ENCODE measurements around the gene CSF3R.

CSF3R gene

GRCh38 chr1:36455386-36455785, 27.3 kb downstream of the CSF3R start:
- no peak for DNase-seq

- DNase-seq: no peak
Observed at GRCh38 chr1:36453600-36454388, 28.9 kb downstream of the CSF3R start.

- DNase-seq: no peak
Observed at GRCh38 chr1:36453051-36453450, 29.7 kb downstream of the CSF3R start.

GRCh38 chr1:36450919-36451305, 31.8 kb downstream of the CSF3R start:
- DNase-seq: no peak

GRCh38 chr1:36450270-36450918, 32.3 kb downstream of the CSF3R start, which contains the start of gene OSCP1:
Gene OSCP1, minus strand, starts transcription at chr1:36450451. Its CDS starts 82 bp downstream, at chr1:36450369.
- peak; percentile 75 to 76 for DNase-seq

GRCh38 chr1:36448530-36449056, 34.1 kb downstream of the CSF3R start:
- DNase-seq: no peak

- DNase-seq: no peak
Observed at GRCh38 chr1:36447450-36447849, 35.3 kb downstream of the CSF3R start.

GRCh38 chr1:36446746-36447145, 36.0 kb downstream of the CSF3R start:
- no peak for DNase-seq

GRCh38 chr1:36446271-36446670, 36.4 kb downstream of the CSF3R start:
- no peak for DNase-seq

GRCh38 chr1:36443297-36443696, 39.4 kb downstream of the CSF3R start:
- no peak for DNase-seq

- no peak for DNase-seq
Observed at GRCh38 chr1:36442337-36442736, 40.4 kb downstream of the CSF3R start.

- no peak for DNase-seq
Observed at GRCh38 chr1:36440646-36441045, 42.1 kb downstream of the CSF3R start.

- DNase-seq: no peak
Observed at GRCh38 chr1:36440044-36440443, 42.7 kb downstream of the CSF3R start.

GRCh38 chr1:36438715-36439114, 44.0 kb downstream of the CSF3R start:
- DNase-seq: no peak

GRCh38 chr1:36436821-36437220, 45.9 kb downstream of the CSF3R start:
- no peak for DNase-seq

- no peak for DNase-seq
Observed at GRCh38 chr1:36433102-36433501, 49.6 kb downstream of the CSF3R start.

GRCh38 chr1:36432616-36433015, 50.1 kb downstream of the CSF3R start:
- DNase-seq: no peak

- no peak for DNase-seq
Observed at GRCh38 chr1:36425791-36426190, 56.9 kb downstream of the CSF3R start.

- DNase-seq: no peak
Observed at GRCh38 chr1:36421649-36422048, 61.1 kb downstream of the CSF3R start.

- peak; percentile 89 to 93 for DNase-seq
Observed at GRCh38 chr1:36420836-36421317, 61.8 kb downstream of the CSF3R start.

- no peak for DNase-seq
Observed at GRCh38 chr1:36420409-36420808, 62.3 kb downstream of the CSF3R start.

- DNase-seq: no peak
Observed at GRCh38 chr1:36419569-36419968, 63.1 kb downstream of the CSF3R start.

- DNase-seq: no peak
Observed at GRCh38 chr1:36419140-36419539, 63.6 kb downstream of the CSF3R start.

GRCh38 chr1:36417931-36418330, 64.8 kb downstream of the CSF3R start:
- DNase-seq: no peak

Measured in activated CD4-positive, alpha-beta T cell treated with anti-CD3 and anti-CD28 coated beads, Interleukin-2, amount 50 U/mL, for 4 hours (primary cell).